ENCODE results near the gene ARL3. TPM values are rescaled to one million over a fixed set of nuclear protein-coding genes. Genes with fewer than 3 reads are reported as not detected.

Gene ARL3
- total RNA-seq, 1 donor from 2014 or later, result 18.2 TPM

- Histone ChIP-seq H4K20me1 (ENCODE audit: insufficient read depth, low read length) (no peaks in the 10 kb centered on the region), H3K27me3 (ENCODE audit: insufficient read depth, low read length) (no peaks in the 10 kb centered on the region), H3K79me2 (ENCODE audit: insufficient read depth, low read length) (no peaks in the 10 kb centered on the region), H3K36me3 (ENCODE audit: insufficient read depth, low read length) (no peaks in the 10 kb centered on the region), H3K4me1 (ENCODE audit: insufficient read depth, low read length) (peaks cover 38% of the 10 kb centered on the region), H2AFZ (ENCODE audit: low read depth, low read length) (no peak overlapping the region), H3K9ac (ENCODE audit: low read length) (no peak overlapping the region), H3K4me3 (ENCODE audit: insufficient read depth, low read depth, low read length) (no peak overlapping the region), H3K4me2 (ENCODE audit: low read length) (no peak overlapping the region), H3K27ac (ENCODE audit: low read depth, low read length) (no peak overlapping the region), H3K9me3 (ENCODE audit: insufficient read depth, low read depth, low read length) (no peaks in the 10 kb centered on the region)
- peaks cover 61% of the 10 kb centered on the region for H3K4me1 Mint-ChIP-seq (ENCODE audit: low read depth, unreplicated experiment)
- H3K4me3 Mint-ChIP-seq (ENCODE audit: unreplicated experiment), result no peak overlapping the region
- DNase-seq (ENCODE audit: low read depth) (no peak), FAIRE-seq (no peak)
- H3K27ac Mint-ChIP-seq (ENCODE audit: unreplicated experiment), result peak overlapping the region; percentile 100
- no peaks in the 10 kb centered on the region for H3K9me3 Mint-ChIP-seq (ENCODE audit: unreplicated experiment)
- H3K36me3 Mint-ChIP-seq (ENCODE audit: low read depth, unreplicated experiment), result peaks cover 13% of the 10 kb centered on the region
- H3K27me3 Mint-ChIP-seq (ENCODE audit: low read depth, unreplicated experiment), result no peaks in the 10 kb centered on the region
- TF ChIP-seq EZH2 (IDR thresholded peaks at IDR 0.05; ENCODE audit: insufficient read depth, low read length) (no peak), CTCF (IDR thresholded peaks at IDR 0.05; ENCODE audit: insufficient read depth, low read depth, low read length) (no peak)
These were observed 36.2 kb downstream of the ARL3 start for GRCh38 chr10:102678068-102678400.

GRCh38 chr10:102677331-102678067, 36.7 kb downstream of the ARL3 start:
- TF ChIP-seq EZH2 (IDR thresholded peaks at IDR 0.05; ENCODE audit: insufficient read depth, low read length) (no peak), CTCF (IDR thresholded peaks at IDR 0.05; ENCODE audit: insufficient read depth, low read depth, low read length) (no peak)
- H3K27me3 Mint-ChIP-seq (ENCODE audit: low read depth, unreplicated experiment), result no peaks in the 10 kb centered on the region
- Histone ChIP-seq H3K36me3 (ENCODE audit: insufficient read depth, low read length) (no peaks in the 10 kb centered on the region), H3K9ac (ENCODE audit: low read length) (peak overlapping the region; percentile 78), H2AFZ (ENCODE audit: low read depth, low read length) (no peak overlapping the region), H3K4me2 (ENCODE audit: low read length) (peak overlapping the region; percentile 83), H3K9me3 (ENCODE audit: insufficient read depth, low read depth, low read length) (no peaks in the 10 kb centered on the region), H3K4me1 (ENCODE audit: insufficient read depth, low read length) (peaks cover 38% of the 10 kb centered on the region), H3K27me3 (ENCODE audit: insufficient read depth, low read length) (no peaks in the 10 kb centered on the region), H3K4me3 (ENCODE audit: insufficient read depth, low read depth, low read length) (no peak overlapping the region), H3K79me2 (ENCODE audit: insufficient read depth, low read length) (no peaks in the 10 kb centered on the region), H4K20me1 (ENCODE audit: insufficient read depth, low read length) (no peaks in the 10 kb centered on the region), H3K27ac (ENCODE audit: low read depth, low read length) (no peak overlapping the region)
- DNase-seq (ENCODE audit: low read depth), result no peak
- peak overlapping the region; percentile 4 for H3K4me3 Mint-ChIP-seq (ENCODE audit: unreplicated experiment)
- H3K4me1 Mint-ChIP-seq (ENCODE audit: low read depth, unreplicated experiment), result peaks cover 62% of the 10 kb centered on the region
- FAIRE-seq, result no peak
- peaks cover 11% of the 10 kb centered on the region for H3K36me3 Mint-ChIP-seq (ENCODE audit: low read depth, unreplicated experiment)
- no peaks in the 10 kb centered on the region for H3K9me3 Mint-ChIP-seq (ENCODE audit: unreplicated experiment)
- H3K27ac Mint-ChIP-seq (ENCODE audit: unreplicated experiment), result peak overlapping the region; percentile 100

Data from astrocyte (in vitro differentiated cells and primary cell).